Parathyroid adenoma (tissue), 2 donors: ENCODE results near the gene CHL1.

Source experiments
- H2AFZ ChIP-seq: fragments of 300-600 bp; sonication (generic); one replicate; pipeline ENCODE4 v1.7.0; 2017; ENCODE audit warnings: antibody characterized with exemption, mild to moderate bottlenecking
- H3K27ac ChIP-seq: fragments of 300-600 bp; sonication (generic); one replicate; pipeline ENCODE4 v1.7.0; 2017
- H3K27me3 ChIP-seq: fragments of 300-600 bp; sonication (generic); one replicate; pipeline ENCODE4 v1.7.0; 2017; ENCODE audit warnings: low read length; ENCODE audit not compliant: control insufficient read depth, insufficient read depth
- H3K36me3 ChIP-seq: fragments of 300-600 bp; sonication (generic); one replicate; pipeline ENCODE4 v1.7.0; 2017; ENCODE audit warnings: low read length; ENCODE audit not compliant: control insufficient read depth, insufficient read depth
- H3K4me1 ChIP-seq: fragments of 300-600 bp; sonication (generic); one replicate; pipeline ENCODE4 v1.7.0; 2017; ENCODE audit warnings: control low read depth
- H3K4me2 ChIP-seq: fragments of 300-600 bp; sonication (generic); one replicate; pipeline ENCODE4 v1.7.0; 2017; ENCODE audit warnings: low read length
- H3K4me3 ChIP-seq: fragments of 300-600 bp; sonication (generic); one replicate; pipeline ENCODE4 v1.7.0; 2017; ENCODE audit warnings: low read depth, low read length
- H3K79me2 ChIP-seq: fragments of 300-600 bp; sonication (generic); one replicate; pipeline ENCODE4 v1.7.0; 2017; ENCODE audit warnings: control low read depth
- H3K9ac ChIP-seq: fragments of 300-600 bp; sonication (generic); one replicate; pipeline ENCODE4 v1.7.0; 2017; ENCODE audit warnings: mild to moderate bottlenecking
- H3K9me3 ChIP-seq: fragments of 300-600 bp; sonication (generic); one replicate; pipeline ENCODE4 v1.7.0; 2017; ENCODE audit warnings: low read length; ENCODE audit not compliant: control insufficient read depth
- CTCF ChIP-seq: fragments of 300-600 bp; sonication (generic); IDR thresholded peaks from one replicate; pipeline ENCODE4 v1.7.0; 2017; ENCODE audit warnings: antibody characterized with exemption, mild to moderate bottlenecking
- donor health status: primary hyperparathyroidism.

CHL1 gene

GRCh38 chr3:373193-373779, 176.7 kb downstream of the CHL1 start:
- H3K9me3 ChIP-seq = no peaks in the 10 kb centered on the region
- no peak overlapping the region for H3K9ac ChIP-seq
- no peaks in the 10 kb centered on the region for H3K4me1 ChIP-seq
- H3K4me3 ChIP-seq = no peak overlapping the region
- no peak overlapping the region for H3K27ac ChIP-seq
- H3K36me3 ChIP-seq = no peaks in the 10 kb centered on the region
- H2AFZ ChIP-seq = no peak overlapping the region
- no peaks in the 10 kb centered on the region for H3K79me2 ChIP-seq
- H3K4me2 ChIP-seq = no peak overlapping the region
- no peaks in the 10 kb centered on the region for H3K27me3 ChIP-seq
- TF ChIP-seq CTCF = no peak

- no peak overlapping the region for H3K4me3 ChIP-seq
- no peak overlapping the region for H3K27ac ChIP-seq
- H3K27me3 ChIP-seq = no peaks in the 10 kb centered on the region
- H3K79me2 ChIP-seq = no peaks in the 10 kb centered on the region
- no peak for TF ChIP-seq CTCF
- no peak overlapping the region for H3K4me2 ChIP-seq
- no peak overlapping the region for H2AFZ ChIP-seq
- no peaks in the 10 kb centered on the region for H3K36me3 ChIP-seq
- no peak overlapping the region for H3K9ac ChIP-seq
- H3K4me1 ChIP-seq = no peaks in the 10 kb centered on the region
- no peaks in the 10 kb centered on the region for H3K9me3 ChIP-seq
Observed at GRCh38 chr3:374459-374858, 177.9 kb downstream of the CHL1 start.

- H3K27ac ChIP-seq = no peak overlapping the region
Observed at GRCh38 chr3:377158-377561, 180.6 kb downstream of the CHL1 start.

GRCh38 chr3:380801-381200, 184.2 kb downstream of the CHL1 start:
- no peak overlapping the region for H3K4me2 ChIP-seq
- H3K9ac ChIP-seq = no peak overlapping the region
- H3K4me1 ChIP-seq = no peaks in the 10 kb centered on the region
- H3K4me3 ChIP-seq = no peak overlapping the region
- H3K9me3 ChIP-seq = no peaks in the 10 kb centered on the region
- H2AFZ ChIP-seq = no peak overlapping the region
- H3K27ac ChIP-seq = no peak overlapping the region
- H3K27me3 ChIP-seq = no peaks in the 10 kb centered on the region
- no peaks in the 10 kb centered on the region for H3K79me2 ChIP-seq
- TF ChIP-seq CTCF = no peak
- no peaks in the 10 kb centered on the region for H3K36me3 ChIP-seq

More at GRCh38 chr3:377158-377561, 180.6 kb downstream of the CHL1 start:
- H3K27me3 ChIP-seq = no peaks in the 10 kb centered on the region
- no peak overlapping the region for H3K9ac ChIP-seq
- TF ChIP-seq CTCF = peak; percentile 8
- H3K9me3 ChIP-seq = no peaks in the 10 kb centered on the region
- no peak overlapping the region for H2AFZ ChIP-seq
- H3K36me3 ChIP-seq = no peaks in the 10 kb centered on the region
- no peaks in the 10 kb centered on the region for H3K4me1 ChIP-seq
- no peaks in the 10 kb centered on the region for H3K79me2 ChIP-seq
- H3K4me2 ChIP-seq = no peak overlapping the region
- no peak overlapping the region for H3K4me3 ChIP-seq

- Histone ChIP-seq H2AFZ (no peak overlapping the region), H3K27ac (no peak overlapping the region), H3K4me3 (no peak overlapping the region), H3K4me2 (no peak overlapping the region), H3K36me3 (no peaks in the 10 kb centered on the region), H3K27me3 (no peaks in the 10 kb centered on the region), H3K9ac (no peak overlapping the region), H3K4me1 (no peaks in the 10 kb centered on the region), H3K9me3 (no peaks in the 10 kb centered on the region), H3K79me2 (no peaks in the 10 kb centered on the region)
- TF ChIP-seq CTCF = no peak
Observed at GRCh38 chr3:385151-385550, 188.6 kb downstream of the CHL1 start.
